DMS153 treated with DMSO at 0.1 percent for 48 hours (cell line): Measurements from ENCODE around the gene ANKRD37.

Experiments
- DNase-seq: peaks from one replicate; lab custom pipeline; 2025; ENCODE audit not compliant: unreplicated experiment; lab: John Stamatoyannopoulos, UW

Gene ANKRD37

DNA sequence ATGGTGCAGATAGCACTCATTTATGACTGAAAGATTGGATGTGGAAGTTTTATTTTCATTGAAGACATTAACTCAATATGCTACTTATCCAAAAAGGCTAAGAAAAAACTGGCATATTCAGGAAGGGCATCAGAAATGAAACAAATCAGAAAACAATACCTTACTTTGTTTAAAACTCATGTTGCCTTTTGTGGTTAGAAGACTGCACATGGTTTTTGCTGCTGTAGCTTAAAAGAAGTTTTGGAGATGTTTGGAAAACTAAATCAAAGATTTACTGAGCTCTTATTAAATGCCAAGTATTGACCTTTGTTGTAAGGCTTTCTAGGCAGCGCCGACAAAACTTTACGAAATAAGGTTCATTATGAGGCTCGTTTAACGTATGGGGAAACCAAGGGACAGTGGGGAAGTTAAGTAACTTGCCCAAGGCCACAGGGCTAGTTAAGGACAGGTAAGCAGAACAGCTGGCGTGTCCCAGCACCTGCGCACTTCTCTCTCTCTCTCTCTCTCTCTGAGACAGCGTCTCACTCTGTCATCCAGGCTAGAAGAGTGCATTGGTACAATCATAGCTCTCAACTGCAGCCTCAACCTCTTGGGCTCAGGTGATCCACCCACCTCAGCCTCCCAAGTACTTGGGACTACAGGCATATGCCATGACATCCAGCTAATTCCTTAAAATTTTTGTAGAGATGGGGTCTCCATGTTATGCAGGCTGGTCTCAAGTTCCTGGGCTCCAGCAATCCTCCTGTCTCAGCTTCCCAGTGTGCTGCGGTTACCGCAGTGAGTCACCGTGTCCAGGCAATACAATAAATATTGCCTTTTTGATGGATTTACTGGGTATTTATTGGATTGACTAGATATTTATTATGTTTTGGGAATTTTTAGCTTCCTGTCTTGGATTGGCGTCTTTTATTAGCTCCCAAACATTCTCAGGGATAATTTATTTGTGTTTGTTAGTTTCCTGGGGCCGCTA is 17.0 kb upstream of the ANKRD37 start:
- no peak for DNase-seq

DNA sequence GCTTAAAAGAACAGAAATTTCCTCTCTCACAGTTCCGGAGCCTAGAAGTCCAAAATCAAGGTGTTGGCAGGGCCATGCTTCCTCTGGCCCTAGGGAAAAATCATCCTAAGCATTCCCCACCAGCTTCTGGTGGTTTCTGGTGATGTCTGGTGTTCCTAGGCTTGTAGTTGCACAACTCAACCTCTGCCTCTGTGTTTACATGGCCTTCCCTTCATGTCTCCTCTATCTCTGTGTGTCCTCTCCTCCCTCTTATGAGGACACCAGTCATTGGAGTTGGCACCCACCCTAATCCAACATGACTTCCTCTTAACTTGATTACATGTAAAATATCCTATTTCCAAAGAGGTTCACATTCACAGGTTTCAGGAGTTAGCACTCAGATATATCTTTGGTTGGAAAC is 16.3 kb upstream of the ANKRD37 start:
- DNase-seq, result no peak

- no peak for DNase-seq
These were observed 15.1 kb upstream of the ANKRD37 start for GRCh38 chr4:185381288-185382196.

DNA sequence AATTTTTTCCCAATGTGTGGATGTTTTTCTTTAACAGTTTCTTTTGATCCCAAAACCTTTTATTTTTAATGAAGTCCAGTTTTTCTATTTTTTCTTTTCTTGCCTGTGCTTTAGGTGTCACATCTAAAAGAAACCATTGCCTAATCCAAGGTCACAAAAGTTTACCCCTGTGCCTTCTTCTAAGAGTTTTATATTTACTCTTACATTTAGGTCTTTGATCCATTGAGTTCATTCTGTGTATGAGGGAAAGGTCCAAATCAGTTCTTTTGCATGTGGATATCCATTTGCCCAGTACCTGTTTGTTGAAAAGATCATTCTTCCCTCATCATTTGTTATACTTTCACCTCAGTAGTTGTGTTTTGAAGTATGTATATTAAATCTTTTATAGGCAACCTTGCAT is 13.9 kb upstream of the ANKRD37 start:
- no peak for DNase-seq

GRCh38 chr4:185383451-185383850 is 13.2 kb upstream of the ANKRD37 start:
- DNase-seq, result no peak

GRCh38 chr4:185384061-185384460 is 12.6 kb upstream of the ANKRD37 start:
- no peak for DNase-seq

- no peak for DNase-seq
These were observed 11.7 kb upstream of the ANKRD37 start for GRCh38 chr4:185384930-185385331.

DNA sequence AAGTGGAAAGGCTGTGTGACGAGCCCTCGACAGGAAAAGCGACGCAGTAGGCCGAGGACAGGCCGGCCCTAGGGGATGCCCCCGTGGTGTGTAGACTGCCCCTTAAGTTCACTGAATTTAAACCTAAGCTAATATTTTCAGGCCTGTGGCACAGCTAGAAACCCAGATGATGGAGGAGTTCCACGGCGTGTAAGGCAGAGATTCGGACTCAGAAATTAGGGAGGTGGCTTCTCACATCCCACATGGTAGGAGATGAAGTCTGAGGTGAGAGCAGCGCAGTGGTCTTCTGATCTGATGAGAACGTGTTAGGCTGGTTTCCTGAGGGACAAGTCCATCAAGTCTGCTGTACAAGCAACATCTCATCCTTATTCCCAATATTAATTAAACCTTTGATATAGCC is 8.7 kb upstream of the ANKRD37 start:
- no peak for DNase-seq

DNA sequence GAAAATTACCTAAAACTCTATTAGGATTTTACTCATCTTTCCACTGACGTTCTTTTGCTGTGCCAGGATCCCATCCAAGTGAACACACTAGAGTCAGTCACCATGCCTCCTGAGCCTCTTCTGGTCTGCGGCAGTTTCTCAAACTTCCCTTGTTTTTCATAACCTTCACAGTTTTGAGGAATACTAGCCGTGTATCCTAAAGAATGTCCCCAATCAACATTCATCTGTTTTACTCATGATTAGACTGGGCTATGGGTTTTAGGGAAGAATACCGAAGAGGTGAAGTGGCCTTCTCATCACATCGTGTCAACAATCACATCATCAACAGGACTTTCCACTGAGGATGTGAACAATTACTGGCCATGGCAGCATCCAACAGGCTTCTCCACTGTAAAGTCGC is 5.7 kb upstream of the ANKRD37 start:
- no peak for DNase-seq

DNA sequence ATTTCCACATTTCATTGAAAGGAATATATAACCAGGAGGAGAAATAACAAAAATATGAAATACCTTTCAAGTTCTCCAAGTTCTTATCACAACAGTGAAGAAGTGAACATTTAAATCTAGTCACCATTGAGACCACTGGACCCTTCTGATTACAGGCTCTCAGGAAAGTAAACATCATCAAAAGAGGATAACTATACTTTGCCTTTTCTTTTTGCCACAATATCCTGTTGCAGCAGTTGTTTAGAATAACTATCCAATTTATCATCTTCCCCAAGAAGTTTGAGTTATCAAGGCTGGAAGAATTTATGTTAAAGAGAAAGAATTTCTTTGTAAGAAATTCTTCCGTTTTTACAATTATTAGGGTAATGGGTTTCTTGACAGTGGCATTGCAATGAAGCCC is 4.5 kb upstream of the ANKRD37 start:
- no peak for DNase-seq

DNA sequence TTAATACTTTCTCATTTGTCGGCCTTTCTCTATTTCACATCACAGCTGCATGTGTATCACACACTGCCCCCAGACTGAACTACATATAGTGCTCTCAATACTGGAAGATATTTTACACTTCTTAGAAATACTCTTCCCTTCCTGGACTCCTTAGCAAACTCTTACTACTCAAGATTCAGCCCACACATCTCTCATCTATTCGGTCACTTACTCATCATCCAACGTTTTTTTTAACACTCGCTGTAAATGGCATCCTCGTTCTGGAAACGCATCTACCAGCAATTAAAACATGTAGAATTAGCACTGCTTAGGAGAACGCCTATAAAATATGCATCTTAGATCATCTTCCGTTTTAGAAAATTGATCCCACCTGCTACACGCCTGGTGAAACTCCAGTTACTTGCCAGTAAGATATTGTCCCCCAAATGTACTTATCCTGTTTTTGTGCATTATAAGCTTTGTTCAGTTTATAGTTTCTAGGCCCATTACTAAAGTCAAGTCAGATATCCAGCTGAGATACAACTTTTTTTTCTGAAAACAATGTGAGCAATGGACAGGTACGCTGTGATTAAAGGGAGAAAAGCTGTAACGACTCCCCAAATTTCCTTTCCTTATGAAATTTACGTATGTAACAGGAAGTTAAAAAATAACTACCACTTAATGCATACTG is 1.9 kb upstream of the ANKRD37 start:
- DNase-seq, result no peak

- peak; percentile 57 for DNase-seq
These were observed 1.2 kb upstream of the ANKRD37 start, which contains the start of gene LRP2BP for GRCh38 chr4:185395238-185395955. Gene LRP2BP (minus strand): TSS chr4:185395924. CDS start chr4:185378186, 17,738 bp downstream.

DNA sequence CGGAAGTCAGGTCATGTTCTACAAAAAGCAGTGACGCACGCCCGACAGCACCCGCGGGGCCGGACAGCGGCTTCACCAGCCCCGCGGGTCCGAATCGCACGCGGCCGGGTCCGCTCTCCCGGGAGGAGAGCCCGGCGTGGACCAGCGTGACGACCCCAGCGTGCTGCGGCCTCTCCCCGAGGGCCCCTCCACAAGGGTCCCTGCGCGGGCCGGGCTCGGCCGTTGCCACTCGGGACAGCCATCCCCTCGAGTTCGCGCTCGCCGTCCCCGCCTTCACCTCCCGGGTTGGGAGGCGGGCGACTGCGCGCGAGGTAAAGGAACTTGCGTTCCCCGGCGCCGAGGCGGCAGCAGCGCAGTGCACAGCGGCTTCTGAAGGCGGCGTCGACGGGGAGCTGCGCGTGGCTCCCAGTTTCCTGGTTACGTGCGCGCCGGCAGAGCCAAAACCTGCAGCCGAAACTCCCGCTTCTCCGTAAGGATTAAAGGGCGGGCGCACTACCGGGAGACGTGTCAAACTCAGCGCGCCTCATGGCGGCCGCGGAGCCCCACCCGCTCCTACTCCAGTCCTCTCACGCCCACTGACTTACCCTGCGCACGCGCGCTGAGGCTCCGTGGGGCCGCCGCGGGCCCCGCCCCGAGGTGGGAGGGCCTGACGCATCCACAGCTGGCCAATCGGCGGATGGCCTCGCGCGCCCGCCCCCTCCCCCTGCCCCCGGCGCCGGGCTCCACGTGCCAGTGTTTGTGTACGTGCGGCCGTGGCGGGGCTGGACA is 501 bp upstream of the ANKRD37 start:
- peak; percentile 95 for DNase-seq

DNA sequence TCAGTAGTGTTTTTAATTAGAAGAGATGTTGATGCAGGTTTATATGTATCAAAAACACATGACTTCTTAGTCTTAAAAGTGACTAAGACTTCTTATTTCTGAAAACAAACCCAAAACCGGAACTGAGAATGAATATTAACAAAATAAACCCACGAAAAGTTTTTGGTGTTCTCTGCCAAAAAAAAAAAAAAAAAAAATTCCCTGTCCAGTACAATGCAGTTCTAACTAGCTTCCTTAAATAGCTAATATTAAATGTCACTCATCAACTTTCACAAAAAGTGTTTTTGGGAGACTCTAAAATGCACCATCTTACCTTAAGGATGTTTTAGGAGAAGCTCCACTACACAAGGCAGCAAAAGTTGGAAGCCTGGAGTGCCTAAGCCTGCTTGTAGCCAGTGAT is 2.0 kb downstream of the ANKRD37 start:
- DNase-seq, result no peak

GRCh38 chr4:185399466-185399865 is 2.8 kb downstream of the ANKRD37 start:
- DNase-seq, result peak; percentile 7

DNA sequence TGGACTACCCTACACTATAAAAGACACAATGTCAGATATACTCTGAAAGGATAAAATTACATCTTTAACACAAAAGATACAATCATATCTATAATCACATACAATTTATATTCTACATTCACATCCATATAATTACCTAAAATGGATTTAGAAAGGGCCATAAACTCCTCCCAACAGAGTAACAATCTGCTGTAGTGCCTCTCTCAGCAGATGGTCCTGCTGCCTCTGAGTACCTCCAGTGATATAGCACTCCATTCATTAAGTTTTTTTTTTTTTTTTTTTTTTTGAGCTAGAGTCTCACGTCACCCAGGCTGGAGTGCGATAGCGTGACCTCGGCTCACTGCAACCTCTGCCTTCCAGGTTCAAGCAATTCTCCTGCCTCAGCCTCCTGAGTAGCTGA is 7.4 kb downstream of the ANKRD37 start:
- DNase-seq, result no peak

DNA sequence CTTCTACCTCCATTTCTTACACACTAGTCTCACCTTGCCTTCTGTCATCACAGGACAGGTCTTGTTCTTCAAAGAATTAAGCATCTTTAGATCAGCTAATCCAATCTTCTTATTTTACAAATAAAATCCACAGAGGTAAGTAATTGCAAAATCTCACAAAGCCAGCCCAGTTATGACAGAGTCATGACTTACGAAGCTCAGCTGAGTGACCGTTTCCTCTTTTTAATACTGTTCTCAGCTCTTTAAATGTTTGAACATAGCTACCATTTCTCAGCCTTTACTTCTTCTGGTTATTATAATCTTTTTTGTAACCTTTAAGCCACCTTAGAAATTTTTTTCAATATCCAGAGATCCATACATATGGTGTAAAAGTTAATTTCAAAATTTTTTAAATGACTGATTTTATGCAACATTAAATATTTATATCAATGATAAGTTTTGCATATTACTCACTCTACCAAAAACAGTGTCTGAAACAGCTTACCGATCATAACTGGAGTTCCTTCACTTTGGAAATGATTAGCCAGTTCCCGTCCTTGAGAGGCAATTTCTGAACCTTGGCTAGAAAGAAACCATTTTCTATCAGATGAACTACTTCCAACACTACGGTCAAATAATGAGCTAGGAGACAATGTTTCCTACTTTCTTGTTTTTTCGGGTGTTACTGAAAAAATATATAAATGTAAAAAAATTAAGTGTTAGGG is 8.8 kb downstream of the ANKRD37 start:
- no peak for DNase-seq

GRCh38 chr4:185408432-185408831 is 11.8 kb downstream of the ANKRD37 start:
- no peak for DNase-seq

DNA sequence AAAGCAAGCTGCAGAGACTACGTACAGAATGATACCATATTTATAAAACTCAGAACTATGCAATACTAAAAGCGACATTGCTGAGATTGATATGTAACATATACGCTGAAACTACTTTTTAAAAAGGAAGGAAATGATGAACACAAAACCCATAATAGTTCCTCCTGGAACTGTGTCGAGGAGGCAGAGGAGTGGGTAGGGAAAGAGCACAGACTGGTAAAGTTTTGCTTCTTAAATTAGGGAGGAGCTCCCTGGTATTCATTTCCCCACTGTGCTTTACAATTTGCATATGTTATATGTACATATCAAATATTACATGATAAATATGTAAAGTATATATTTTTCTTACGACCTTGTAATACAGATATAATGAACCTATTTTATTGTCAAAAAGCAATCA is 15.2 kb downstream of the ANKRD37 start:
- DNase-seq, result no peak
